Panc1 (cell line): ENCODE data around the gene ARID4B.

ENCODE experiments used
- POLR2AphosphoS5 ChIP-seq: IDR thresholded peaks from 2 replicates; pipeline ENCODE4 v1.6.1; 2012; ENCODE audit warnings: mild to moderate bottlenecking, low read depth, low read length, moderate library complexity
- TF ChIP-seq, protein P1 (sequence below): fragments of 450-650 bp; IDR thresholded peaks from 2 replicates; pipeline ENCODE4 v1.5.1; 2017; ENCODE audit warnings: mild to moderate bottlenecking

DNA sequence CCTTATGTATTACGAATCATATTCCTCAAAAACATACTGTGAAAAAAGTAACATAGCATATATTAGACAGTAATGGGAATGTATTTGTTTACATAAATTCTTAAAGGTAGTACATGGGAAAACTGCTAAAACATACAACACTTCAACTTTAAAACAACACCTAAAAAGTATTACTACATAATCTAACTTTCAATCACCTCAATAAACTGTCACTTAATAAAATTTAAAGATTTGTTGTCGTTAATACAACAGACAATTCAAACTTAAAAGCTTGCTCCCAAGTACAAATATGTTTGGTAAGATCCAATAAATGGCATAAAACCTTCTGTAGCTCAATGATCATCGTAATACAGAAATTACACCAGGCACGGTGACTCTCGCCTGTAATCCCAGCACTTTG, 3.7 kb downstream of the ARID4B start:
- TF ChIP-seq, protein P1, sequence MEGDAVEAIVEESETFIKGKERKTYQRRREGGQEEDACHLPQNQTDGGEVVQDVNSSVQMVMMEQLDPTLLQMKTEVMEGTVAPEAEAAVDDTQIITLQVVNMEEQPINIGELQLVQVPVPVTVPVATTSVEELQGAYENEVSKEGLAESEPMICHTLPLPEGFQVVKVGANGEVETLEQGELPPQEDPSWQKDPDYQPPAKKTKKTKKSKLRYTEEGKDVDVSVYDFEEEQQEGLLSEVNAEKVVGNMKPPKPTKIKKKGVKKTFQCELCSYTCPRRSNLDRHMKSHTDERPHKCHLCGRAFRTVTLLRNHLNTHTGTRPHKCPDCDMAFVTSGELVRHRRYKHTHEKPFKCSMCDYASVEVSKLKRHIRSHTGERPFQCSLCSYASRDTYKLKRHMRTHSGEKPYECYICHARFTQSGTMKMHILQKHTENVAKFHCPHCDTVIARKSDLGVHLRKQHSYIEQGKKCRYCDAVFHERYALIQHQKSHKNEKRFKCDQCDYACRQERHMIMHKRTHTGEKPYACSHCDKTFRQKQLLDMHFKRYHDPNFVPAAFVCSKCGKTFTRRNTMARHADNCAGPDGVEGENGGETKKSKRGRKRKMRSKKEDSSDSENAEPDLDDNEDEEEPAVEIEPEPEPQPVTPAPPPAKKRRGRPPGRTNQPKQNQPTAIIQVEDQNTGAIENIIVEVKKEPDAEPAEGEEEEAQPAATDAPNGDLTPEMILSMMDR, result no peak
- no peak for TF ChIP-seq POLR2AphosphoS5
